Heart left ventricle (tissue), 13 donors: ENCODE data around the gene NECTIN4.

ENCODE experiments used
- POLR2A ChIP-seq, 2 donors: fragments of 450-650 bp; IDR thresholded peaks; one replicate each; pipeline ENCODE4 v1.6.1; 2017; ENCODE audit warnings: antibody characterized with exemption in 2 of 2, mild to moderate bottlenecking in 2 of 2, moderate library complexity in 2 of 2
- TF ChIP-seq, protein P1 (sequence below), 12 donors: fragments of 200-600 bp; sonication (generic) in 4 of 12; IDR thresholded peaks; one replicate each; pipeline versions ENCODE4 v1.5.0 to v1.8.0; 2018 to 2022; ENCODE audit warnings: antibody characterized with exemption in 12 of 12, mild to moderate bottlenecking in 5 of 12
- donor health status: ischemic (EF 13 %, LVEDD 7.1; RV severe dilation, severe dysfunction).
- donor health status: DM: no; HTN: yes; CAD: no.
- donor health status: DM: no; HTN: no; CAD: no.
- donor health status: ischemic (EF 25% LVEDD 6.9; RV normal size, moderate dysfunction).
- donor health status: ischemic (EF 25% LVEDD 5.7; RV mildly dilated, moderate dysfunction).
- donor health status: ischemic (EF 35%, LVEDD 5.7; RV mildly dilated, moderate dysfunction).
- donor health status: nonischemic (EF 11% LVEDD 7.7; RV severe dilation, severe dysfunction).
- donor health status: DM: yes; HTN: yes; CAD: no.
- donor health status: PGD.
- donor health status: ischemic (EF 29% LVEDD 5.4; RV normal size, mild dysfunction).
- donor health status: nonischemic (EF 23%, LVEDD 6.1; RV moderate dilation, normal function).

DNA sequence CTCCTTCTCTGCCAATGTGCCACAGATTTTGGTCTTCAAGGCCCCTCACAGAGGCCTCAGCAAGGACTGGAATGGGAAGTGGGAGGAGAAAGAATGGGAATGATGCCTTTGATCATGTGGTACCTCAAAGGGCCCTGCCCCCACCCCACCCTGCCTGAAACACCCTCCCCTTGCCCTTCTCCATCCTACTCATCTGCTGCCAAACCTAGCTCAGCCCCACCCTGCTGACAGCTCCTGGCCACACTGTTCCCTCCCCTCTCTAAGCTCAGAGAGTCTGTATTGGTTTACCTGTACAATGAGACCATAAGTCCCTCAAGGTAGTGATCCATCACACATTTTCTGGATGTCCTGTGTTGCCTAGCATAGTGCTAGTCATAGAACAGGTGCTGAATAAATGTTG, 12.9 kb downstream of the NECTIN4 start:
- TF ChIP-seq, protein P1, sequence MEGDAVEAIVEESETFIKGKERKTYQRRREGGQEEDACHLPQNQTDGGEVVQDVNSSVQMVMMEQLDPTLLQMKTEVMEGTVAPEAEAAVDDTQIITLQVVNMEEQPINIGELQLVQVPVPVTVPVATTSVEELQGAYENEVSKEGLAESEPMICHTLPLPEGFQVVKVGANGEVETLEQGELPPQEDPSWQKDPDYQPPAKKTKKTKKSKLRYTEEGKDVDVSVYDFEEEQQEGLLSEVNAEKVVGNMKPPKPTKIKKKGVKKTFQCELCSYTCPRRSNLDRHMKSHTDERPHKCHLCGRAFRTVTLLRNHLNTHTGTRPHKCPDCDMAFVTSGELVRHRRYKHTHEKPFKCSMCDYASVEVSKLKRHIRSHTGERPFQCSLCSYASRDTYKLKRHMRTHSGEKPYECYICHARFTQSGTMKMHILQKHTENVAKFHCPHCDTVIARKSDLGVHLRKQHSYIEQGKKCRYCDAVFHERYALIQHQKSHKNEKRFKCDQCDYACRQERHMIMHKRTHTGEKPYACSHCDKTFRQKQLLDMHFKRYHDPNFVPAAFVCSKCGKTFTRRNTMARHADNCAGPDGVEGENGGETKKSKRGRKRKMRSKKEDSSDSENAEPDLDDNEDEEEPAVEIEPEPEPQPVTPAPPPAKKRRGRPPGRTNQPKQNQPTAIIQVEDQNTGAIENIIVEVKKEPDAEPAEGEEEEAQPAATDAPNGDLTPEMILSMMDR (IDR thresholded peaks at IDR 0.05) = no peak
- no peak for TF ChIP-seq POLR2A (IDR thresholded peaks at IDR 0.05)
